H9 (cell line): ENCODE results near the gene TSTD2. TPM values are rescaled to one million over a fixed set of nuclear protein-coding genes. Genes with fewer than 3 reads are reported as not detected.

Source experiments
- DNase-seq: peaks from one replicate; pipeline ENCODE4 v3.0.0-alpha.2; 2017
- H2AFZ ChIP-seq: one replicate; pipeline ENCODE4 v1.6.1; 2013; ENCODE audit warnings: mild to moderate bottlenecking, low read length, control low read depth, moderate library complexity
- H2AK5ac ChIP-seq: 2 replicates; pipeline ENCODE4 v1.6.1; 2013; ENCODE audit warnings: low read length, control low read depth, mixed read lengths; ENCODE audit not compliant: insufficient read length
- H2BK120ac ChIP-seq: one replicate; pipeline ENCODE4 v1.6.1; 2013; ENCODE audit warnings: low read depth, mild to moderate bottlenecking, low read length, control low read depth, inconsistent platforms; ENCODE audit not compliant: poor library complexity, severe bottlenecking
- H2BK12ac ChIP-seq: 2 replicates; pipeline ENCODE4 v1.6.1; 2013; ENCODE audit warnings: low read length, control low read depth, mixed read lengths, low read depth; ENCODE audit not compliant: insufficient read length
- H2BK15ac ChIP-seq: 2 replicates; pipeline ENCODE4 v1.6.1; 2013; ENCODE audit warnings: low read depth, low read length, control low read depth
- H2BK20ac ChIP-seq: one replicate; pipeline ENCODE4 v1.6.1; 2013; ENCODE audit warnings: low read depth, mild to moderate bottlenecking, low read length, control low read depth, inconsistent platforms; ENCODE audit not compliant: poor library complexity, severe bottlenecking
- H2BK5ac ChIP-seq: 2 replicates; pipeline ENCODE4 v1.6.1; 2013; ENCODE audit warnings: low read length, control low read depth, mixed read lengths; ENCODE audit not compliant: insufficient read length
- H3K14ac ChIP-seq: 2 replicates; pipeline ENCODE4 v1.6.1; 2013; ENCODE audit warnings: low read length, control low read depth; ENCODE audit not compliant: insufficient read depth
- H3K18ac ChIP-seq: 2 replicates; pipeline ENCODE4 v1.6.1; 2013; ENCODE audit warnings: low read depth, mild to moderate bottlenecking, mixed read lengths, low read length, control low read depth; ENCODE audit not compliant: insufficient read length
- H3K23ac ChIP-seq: 2 replicates; pipeline ENCODE4 v1.6.1; 2013; ENCODE audit warnings: low read length, control low read depth, mixed read lengths, low read depth; ENCODE audit not compliant: insufficient read length
- H3K23me2 ChIP-seq: 2 replicates; pipeline ENCODE4 v1.6.1; 2013; ENCODE audit warnings: low read depth, mild to moderate bottlenecking, mixed read lengths, low read length, control low read depth; ENCODE audit not compliant: insufficient read length, poor library complexity, severe bottlenecking
- H3K27ac ChIP-seq: 2 replicates; pipeline ENCODE4 v1.5.1; 2013; ENCODE audit warnings: low read length, control low read depth, mixed read lengths, low read depth; ENCODE audit not compliant: insufficient read length
- H3K27me3 ChIP-seq: 2 replicates; pipeline ENCODE4 v1.6.1; 2013; ENCODE audit warnings: low read length, control low read depth, inconsistent platforms; ENCODE audit not compliant: insufficient read depth
- H3K4ac ChIP-seq: 2 replicates; pipeline ENCODE4 v1.6.1; 2013; ENCODE audit warnings: low read depth, mild to moderate bottlenecking, control low read depth, inconsistent platforms, low read length, moderate library complexity
- H3K4me1 ChIP-seq: 2 replicates; pipeline ENCODE4 v1.6.1; 2013; ENCODE audit warnings: low read length, control low read depth, inconsistent platforms; ENCODE audit not compliant: insufficient read depth
- H3K4me2 ChIP-seq: 2 replicates; pipeline ENCODE4 v1.6.1; 2013; ENCODE audit warnings: low read length, control low read depth, mixed read lengths; ENCODE audit not compliant: insufficient read length, insufficient read depth
- H3K56ac ChIP-seq: 2 replicates; pipeline ENCODE4 v1.6.1; 2013; ENCODE audit warnings: low read depth, mild to moderate bottlenecking, mixed read lengths, low read length, control low read depth; ENCODE audit not compliant: insufficient read length
- H3K79me1 ChIP-seq: 2 replicates; pipeline ENCODE4 v1.6.1; 2013; ENCODE audit warnings: low read depth, mild to moderate bottlenecking, moderate library complexity, low read length, control low read depth, inconsistent platforms; ENCODE audit not compliant: insufficient read depth, poor library complexity, severe bottlenecking
- H3K79me2 ChIP-seq: 2 replicates; pipeline ENCODE4 v1.6.1; 2013; ENCODE audit warnings: low read length, control low read depth, inconsistent platforms; ENCODE audit not compliant: insufficient read depth
- H3K9ac ChIP-seq: 2 replicates; pipeline ENCODE4 v1.6.1; 2013; ENCODE audit warnings: low read length, control low read depth, mixed read lengths; ENCODE audit not compliant: insufficient read length; ENCODE audit errors: extremely low read depth
- H3K9me3 ChIP-seq: one replicate; pipeline ENCODE4 v1.6.1; 2013; ENCODE audit warnings: low read depth, low read length, inconsistent platforms; ENCODE audit not compliant: control insufficient read depth
- H3T11ph ChIP-seq: one replicate; pipeline ENCODE4 v1.6.1; 2013; ENCODE audit warnings: mild to moderate bottlenecking, low read length, control low read depth, inconsistent platforms
- H4K20me1 ChIP-seq: one replicate; pipeline ENCODE4 v1.6.1; 2013; ENCODE audit not compliant: control insufficient read depth, insufficient read length, insufficient read depth
- H4K5ac ChIP-seq: 2 replicates; pipeline ENCODE4 v1.6.1; 2013; ENCODE audit warnings: low read depth, mild to moderate bottlenecking, mixed read lengths, low read length, control low read depth; ENCODE audit not compliant: insufficient read length
- H4K8ac ChIP-seq: replicated peaks from 2 replicates; pipeline ENCODE4 v1.6.1; 2013; ENCODE audit warnings: low read length, control low read depth, mixed read lengths, low read depth; ENCODE audit not compliant: insufficient read length
- H4K91ac ChIP-seq: 2 replicates; pipeline ENCODE4 v1.6.1; 2013; ENCODE audit warnings: low read depth, mild to moderate bottlenecking, moderate library complexity, mixed read lengths, low read length, control low read depth; ENCODE audit not compliant: insufficient read length
- H3K27ac Mint-ChIP-seq, 3 experiments: 2 replicates in 2 of 3; 3 replicates in 1 of 3; pipeline ENCODE4 v1.8.0; 2020 to 2021; ENCODE audit warnings: mixed read lengths in 3 of 3, mild to moderate bottlenecking in 1 of 3, moderate library complexity in 1 of 3
- H3K27me3 Mint-ChIP-seq: 2 replicates; pipeline ENCODE4 v1.8.0; 2021; ENCODE audit warnings: low read depth, mild to moderate bottlenecking, moderate library complexity, mixed read lengths
- H3K36me3 Mint-ChIP-seq, 3 experiments: 2 replicates in 2 of 3; 3 replicates in 1 of 3; pipeline ENCODE4 v1.8.0; 2020 to 2021; ENCODE audit warnings: low read depth in 3 of 3, mixed read lengths in 3 of 3; ENCODE audit not compliant: insufficient read depth in 1 of 3
- H3K4me1 Mint-ChIP-seq, 2 experiments: 2 replicates each; pipeline ENCODE4 v1.8.0; 2020; ENCODE audit warnings: mixed read lengths in 2 of 2
- H3K4me3 Mint-ChIP-seq, 2 experiments: 2 replicates in 1 of 2; 3 replicates in 1 of 2; pipeline ENCODE4 v1.8.0; 2020 to 2021; ENCODE audit warnings: mild to moderate bottlenecking in 2 of 2, mixed read lengths in 2 of 2, moderate library complexity in 1 of 2
- H3K9me3 Mint-ChIP-seq, 2 experiments: 2 replicates in 1 of 2; 3 replicates in 1 of 2; pipeline ENCODE4 v1.8.0; 2020; ENCODE audit warnings: mild to moderate bottlenecking in 2 of 2, mixed read lengths in 2 of 2, moderate library complexity in 1 of 2
- WGBS: extraction: QIAGEN DNeasy Blood & Tissue Kit; methylation state at CpG from one replicate; pipeline ENCODE4 v1.1.7; 2013; ENCODE audit warnings: missing lambda C conversion rate, low lambda C conversion rate, mixed read lengths; ENCODE audit not compliant: insufficient read length; ENCODE audit errors: extremely low coverage; 5-methylcytosine and 5-hydroxymethylcytosine counted together
- total RNA-seq: library from RNA; stranded (reverse); gene quantifications from 2 replicates; pipeline ENCODE4 v1.2.1, GENCODE V29; 2021
- TF ChIP-seq, protein P1 (sequence below): fragments of 200-600 bp; sonication (generic); conservative IDR thresholded peaks from 3 replicates; pipeline ENCODE4 v1.8.0; 2021; ENCODE audit warnings: antibody characterized with exemption, mild to moderate bottlenecking

Gene TSTD2
- total RNA-seq, 1 experiment from 2014 or later = 23.5 TPM

DNA sequence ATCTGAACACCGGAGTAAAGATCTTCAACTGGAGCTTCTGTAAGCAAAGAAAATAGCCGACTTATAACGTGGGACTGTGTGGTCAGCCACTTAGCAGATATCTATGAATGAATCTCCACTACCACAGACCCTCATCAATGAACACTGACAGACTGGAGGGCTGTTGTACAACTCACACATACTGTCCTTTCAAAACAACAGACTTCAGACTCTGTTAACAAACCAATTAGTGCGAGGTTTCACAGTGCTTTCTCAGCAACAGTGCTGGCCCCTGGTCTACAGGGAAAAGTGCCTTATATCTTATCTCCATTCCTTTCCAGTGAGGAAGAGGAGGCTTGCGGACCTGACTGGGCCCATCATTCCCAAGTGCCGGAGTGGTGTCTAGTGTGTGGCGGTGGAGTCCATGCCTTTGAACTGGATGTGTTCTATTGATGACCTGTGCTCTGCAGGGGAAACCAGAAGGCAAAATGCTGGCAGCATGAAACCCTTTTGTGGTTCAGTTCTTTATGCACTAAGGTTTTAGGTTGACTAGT is 33.8 kb downstream of the TSTD2 start:
- Histone ChIP-seq H3K27me3 (no peaks in the 10 kb centered on the region), H2BK12ac (no peak overlapping the region)

More for the DNA sequence above, 33.8 kb downstream of the TSTD2 start:
- H2AK5ac ChIP-seq = no peak overlapping the region
- no peak overlapping the region for H2BK20ac ChIP-seq
- no peaks in the 10 kb centered on the region for H4K20me1 ChIP-seq
- H3K14ac ChIP-seq = no peak overlapping the region
- no peak overlapping the region for H3K9ac ChIP-seq
- no peak overlapping the region for H3K27ac Mint-ChIP-seq
- H2BK15ac ChIP-seq = no peak overlapping the region
- H3K9me3 ChIP-seq = no peaks in the 10 kb centered on the region
- H3K9me3 Mint-ChIP-seq = no peaks in the 10 kb centered on the region
- no peak overlapping the region for H2BK5ac ChIP-seq
- H3K79me2 ChIP-seq = no peaks in the 10 kb centered on the region
- no peak overlapping the region for H4K91ac ChIP-seq
- peaks cover 11 to 44% (median 33%) of the 10 kb centered on the region in 3 experiments for H3K36me3 Mint-ChIP-seq
- no peak overlapping the region for H2BK120ac ChIP-seq
- H3K4ac ChIP-seq = no peak overlapping the region
- no peak overlapping the region for H3K23ac ChIP-seq
- TF ChIP-seq, protein P1, sequence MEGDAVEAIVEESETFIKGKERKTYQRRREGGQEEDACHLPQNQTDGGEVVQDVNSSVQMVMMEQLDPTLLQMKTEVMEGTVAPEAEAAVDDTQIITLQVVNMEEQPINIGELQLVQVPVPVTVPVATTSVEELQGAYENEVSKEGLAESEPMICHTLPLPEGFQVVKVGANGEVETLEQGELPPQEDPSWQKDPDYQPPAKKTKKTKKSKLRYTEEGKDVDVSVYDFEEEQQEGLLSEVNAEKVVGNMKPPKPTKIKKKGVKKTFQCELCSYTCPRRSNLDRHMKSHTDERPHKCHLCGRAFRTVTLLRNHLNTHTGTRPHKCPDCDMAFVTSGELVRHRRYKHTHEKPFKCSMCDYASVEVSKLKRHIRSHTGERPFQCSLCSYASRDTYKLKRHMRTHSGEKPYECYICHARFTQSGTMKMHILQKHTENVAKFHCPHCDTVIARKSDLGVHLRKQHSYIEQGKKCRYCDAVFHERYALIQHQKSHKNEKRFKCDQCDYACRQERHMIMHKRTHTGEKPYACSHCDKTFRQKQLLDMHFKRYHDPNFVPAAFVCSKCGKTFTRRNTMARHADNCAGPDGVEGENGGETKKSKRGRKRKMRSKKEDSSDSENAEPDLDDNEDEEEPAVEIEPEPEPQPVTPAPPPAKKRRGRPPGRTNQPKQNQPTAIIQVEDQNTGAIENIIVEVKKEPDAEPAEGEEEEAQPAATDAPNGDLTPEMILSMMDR = no peak
- H4K5ac ChIP-seq = no peak overlapping the region
- H4K8ac ChIP-seq = no peak overlapping the region
- no peak overlapping the region for H3K4me3 Mint-ChIP-seq
- H3K27ac ChIP-seq = no peak overlapping the region
- WGBS = no CpG with 5 or more reads among the region's 7 CpGs
- H3K23me2 ChIP-seq = no peaks in the 10 kb centered on the region
- H2AFZ ChIP-seq = no peak overlapping the region
- H3K18ac ChIP-seq = no peak overlapping the region
- peaks cover 4% of the 10 kb centered on the region in 2 experiments for H3K4me1 Mint-ChIP-seq
- no peak overlapping the region for H3K4me2 ChIP-seq
- DNase-seq = no peak
- H3K4me1 ChIP-seq = no peaks in the 10 kb centered on the region; the same call in 1 of the 2 replicates
- no peak overlapping the region for H3T11ph ChIP-seq
- H3K56ac ChIP-seq = no peak overlapping the region
- H3K79me1 ChIP-seq = no peaks in the 10 kb centered on the region
- H3K27me3 Mint-ChIP-seq = no peaks in the 10 kb centered on the region
